H1 (cell line): ENCODE results near the gene MYO7B. TPM values are rescaled to one million over a fixed set of nuclear protein-coding genes. Genes with fewer than 3 reads are reported as not detected.

Experiments
- CTCF ChIA-PET: fragments of 300-600 bp; sonication (Branson Sonifier 250); formaldehyde crosslinking; loops from one replicate; lab custom pipeline; 2021; ENCODE audit not compliant: partially characterized antibody; lab: Charles Lee
- POLR2A ChIA-PET: fragments of 300-600 bp; sonication (Branson Sonifier 250); formaldehyde crosslinking; loops from one replicate; lab custom pipeline; 2021; ENCODE audit warnings: inconsistent platforms; ENCODE audit not compliant: partially characterized antibody; lab: Charles Lee
- DNase-seq, 2 experiments: peaks; one replicate each; pipeline versions ENCODE4 v3.0.0 to v3.0.0-alpha.2; 2010 to 2022; ENCODE audit warnings: low spot score in 2 of 2, low read depth in 1 of 2, mixed read lengths in 1 of 2
- FAIRE-seq: peaks from 2 replicates; lab custom pipeline; 2011; peaks lifted over from hg19 to GRCh38; lab: Jason Lieb, UNC
- H2AFZ ChIP-seq: 2 replicates; pipeline ENCODE4 v1.8.1; 2012; ENCODE audit warnings: low read length, inconsistent platforms
- H2AK5ac ChIP-seq: 2 replicates; pipeline ENCODE4 v1.6.1; 2013; ENCODE audit warnings: low read depth, low read length
- H2BK120ac ChIP-seq: replicated peaks from 2 replicates; pipeline ENCODE3; 2013; ENCODE audit warnings: low read depth, low read length, inconsistent platforms
- H2BK12ac ChIP-seq: 2 replicates; pipeline ENCODE4 v1.6.1; 2013; ENCODE audit warnings: low read depth, low read length
- H2BK15ac ChIP-seq: 2 replicates; pipeline ENCODE4 v1.6.1; 2013; ENCODE audit warnings: low read length
- H2BK20ac ChIP-seq: 2 replicates; pipeline ENCODE4 v1.6.1; 2013; ENCODE audit warnings: low read length
- H2BK5ac ChIP-seq: 2 replicates; pipeline ENCODE4 v1.6.1; 2013; ENCODE audit warnings: low read depth, low read length
- H3K14ac ChIP-seq: 2 replicates; pipeline ENCODE4 v1.6.1; 2013; ENCODE audit warnings: inconsistent platforms; ENCODE audit not compliant: insufficient read length
- H3K18ac ChIP-seq: 2 replicates; pipeline ENCODE4 v1.6.1; 2013; ENCODE audit warnings: low read length; ENCODE audit errors: extremely low read depth
- H3K23ac ChIP-seq: 2 replicates; pipeline ENCODE4 v1.6.1; 2013; ENCODE audit warnings: inconsistent platforms; ENCODE audit not compliant: insufficient read length
- H3K23me2 ChIP-seq: 2 replicates; pipeline ENCODE4 v1.6.1; 2013; ENCODE audit warnings: low read depth, low read length
- H3K27ac ChIP-seq: 2 replicates; pipeline ENCODE4 v1.6.1; 2011; ENCODE audit warnings: low read depth, low read length, inconsistent platforms
- H3K27me3 ChIP-seq, 4 experiments: replicated peaks in 1 of 4; 1 replicate in 1 of 4; 2 replicates in 3 of 4; pipeline versions ENCODE4 v1.6.1 to v1.8.1; 2011 to 2013; ENCODE audit warnings: low read length in 3 of 4, mild to moderate bottlenecking in 3 of 4, inconsistent platforms in 2 of 4, mixed read lengths in 2 of 4, moderate library complexity in 1 of 4; ENCODE audit not compliant: control insufficient read depth in 3 of 4, insufficient read depth in 3 of 4; ENCODE audit errors: extremely low read depth in 1 of 4
- H3K36me3 ChIP-seq, 4 experiments: 2 replicates each; pipeline versions ENCODE4 v1.6.1 to v1.8.1; 2011 to 2013; ENCODE audit warnings: mild to moderate bottlenecking in 4 of 4, low read length in 3 of 4, moderate library complexity in 2 of 4, control low read depth in 1 of 4, inconsistent platforms in 1 of 4; ENCODE audit not compliant: insufficient read depth in 4 of 4, control insufficient read depth in 2 of 4
- H3K4ac ChIP-seq: replicated peaks from 2 replicates; pipeline ENCODE3; 2013; ENCODE audit warnings: low read length, low read depth, mixed read lengths, inconsistent platforms; ENCODE audit not compliant: insufficient read length
- H3K4me1 ChIP-seq, 4 experiments: replicated peaks in 1 of 4; 1 replicate in 1 of 4; 2 replicates in 3 of 4; pipeline versions ENCODE4 v1.6.1 to v1.8.1; 2011 to 2013; ENCODE audit warnings: low read length in 3 of 4, inconsistent platforms in 2 of 4, mixed read lengths in 1 of 4; ENCODE audit not compliant: insufficient read depth in 4 of 4, control insufficient read depth in 3 of 4
- H3K4me2 ChIP-seq, 2 experiments: 2 replicates each; pipeline versions ENCODE4 v1.6.1 to v1.8.1; 2011 to 2013; ENCODE audit warnings: low read depth in 2 of 2, low read length in 2 of 2, control low read depth in 1 of 2, inconsistent platforms in 1 of 2, mild to moderate bottlenecking in 1 of 2; ENCODE audit not compliant: insufficient read depth in 1 of 2
- H3K4me3 ChIP-seq, 4 experiments: fragments of 200-600, 300-600 bp in 1 of 4; sonication (generic), shearing (Covaris generic), sonication (Bioruptor Twin) in 1 of 4; 2 replicates each; pipeline versions ENCODE4 v1.5.1 to v1.8.1; 2011 to 2016; ENCODE audit warnings: low read length in 4 of 4, low read depth in 3 of 4, control low read depth in 2 of 4, inconsistent platforms in 2 of 4, mild to moderate bottlenecking in 2 of 4, mixed read lengths in 1 of 4, moderate library complexity in 1 of 4; ENCODE audit not compliant: insufficient read depth in 2 of 4; ENCODE audit errors: extremely low read depth in 1 of 4
- H3K56ac ChIP-seq: replicated peaks from 2 replicates; pipeline ENCODE3; 2013; ENCODE audit warnings: low read depth, mild to moderate bottlenecking, mixed read lengths, low read length, inconsistent platforms; ENCODE audit not compliant: insufficient read length
- H3K79me1 ChIP-seq: 2 replicates; pipeline ENCODE4 v1.6.1; 2013; ENCODE audit warnings: low read depth, low read length, control low read depth
- H3K79me2 ChIP-seq, 2 experiments: 2 replicates each; pipeline versions ENCODE4 v1.6.1 to v1.8.1; 2012 to 2013; ENCODE audit warnings: low read length in 2 of 2, mild to moderate bottlenecking in 2 of 2, inconsistent platforms in 1 of 2; ENCODE audit not compliant: insufficient read depth in 2 of 2, control insufficient read depth in 1 of 2
- H3K9ac ChIP-seq, 4 experiments: replicated peaks in 1 of 4; 1 replicate in 1 of 4; 2 replicates in 3 of 4; pipeline versions ENCODE4 v1.6.1 to v1.8.1; 2011 to 2013; ENCODE audit warnings: low read depth in 3 of 4, low read length in 3 of 4, control low read depth in 2 of 4, mild to moderate bottlenecking in 2 of 4, moderate library complexity in 2 of 4, inconsistent platforms in 1 of 4; ENCODE audit errors: extremely low read depth in 1 of 4
- H3K9me3 ChIP-seq, 2 experiments: 2 replicates each; pipeline versions ENCODE4 v1.6.1 to v1.8.1; 2012 to 2013; ENCODE audit warnings: mild to moderate bottlenecking in 2 of 2, moderate library complexity in 2 of 2, control low read depth in 1 of 2, inconsistent platforms in 1 of 2, low read depth in 1 of 2, low read length in 1 of 2, mixed read lengths in 1 of 2; ENCODE audit not compliant: insufficient read depth in 2 of 2
- H4K20me1 ChIP-seq, 2 experiments: replicated peaks in 1 of 2; 2 replicates each; pipeline versions ENCODE3 to v1.8.1; 2011 to 2013; ENCODE audit warnings: inconsistent platforms in 2 of 2, low read length in 2 of 2, mild to moderate bottlenecking in 1 of 2; ENCODE audit not compliant: insufficient read depth in 2 of 2, control insufficient read depth in 1 of 2
- H4K5ac ChIP-seq: 2 replicates; pipeline ENCODE4 v1.6.1; 2013; ENCODE audit warnings: low read length, low read depth, mixed read lengths, inconsistent platforms; ENCODE audit not compliant: insufficient read length
- H4K8ac ChIP-seq: 2 replicates; pipeline ENCODE4 v1.8.0; 2013; ENCODE audit warnings: mild to moderate bottlenecking, moderate library complexity, low read length, inconsistent platforms; ENCODE audit not compliant: insufficient read depth; ENCODE audit errors: extremely low read depth
- H4K91ac ChIP-seq: replicated peaks from 2 replicates; pipeline ENCODE3; 2013; ENCODE audit warnings: low read length, mixed read lengths, inconsistent platforms; ENCODE audit not compliant: insufficient read length
- CBX5 ChIP-seq: fragments of 300-800, 300-1000 bp; sonication (generic); IDR thresholded peaks from 2 replicates; pipeline ENCODE4 v1.7.1; 2016; ENCODE audit warnings: antibody characterized with exemption, low read length, low read depth
- EGR1 ChIP-seq: IDR thresholded peaks from 2 replicates; pipeline ENCODE4 v1.6.1; 2011; ENCODE audit warnings: low read depth, low read length, borderline replicate concordance
- EZH2 ChIP-seq: fragments of 200-600 bp; sonication (generic); IDR thresholded peaks from 2 replicates; pipeline ENCODE4 v1.7.1; 2012; ENCODE audit warnings: low read depth, mild to moderate bottlenecking, moderate library complexity, low read length, inconsistent platforms; ENCODE audit not compliant: severe bottlenecking
- HDAC2 ChIP-seq, 2 experiments: fragments of 300-600 bp in 1 of 2; sonication (generic) in 1 of 2; IDR thresholded peaks; 2 replicates each; pipeline ENCODE4 v1.6.1; 2011 to 2012; ENCODE audit warnings: low read depth in 2 of 2, low read length in 2 of 2, mild to moderate bottlenecking in 2 of 2, moderate library complexity in 2 of 2, borderline replicate concordance in 1 of 2, inconsistent platforms in 1 of 2
- POLR2AphosphoS5 ChIP-seq: IDR thresholded peaks from 2 replicates; pipeline ENCODE4 v1.6.1; 2011; ENCODE audit warnings: low read depth, low read length
- RAD21 ChIP-seq, 2 experiments: IDR thresholded peaks in 1 of 2; conservative IDR thresholded peaks in 1 of 2; 2 replicates each; pipeline ENCODE4 v1.6.1; 2011; ENCODE audit warnings: low read depth in 2 of 2, low read length in 2 of 2, improper control_type of control experiment in 1 of 2, inconsistent platforms in 1 of 2, mild to moderate bottlenecking in 1 of 2, moderate library complexity in 1 of 2
- RBBP5 ChIP-seq: IDR thresholded peaks from 2 replicates; pipeline ENCODE4 v1.7.1; 2012; ENCODE audit warnings: low read depth, mild to moderate bottlenecking, inconsistent platforms, low read length, moderate library complexity, borderline replicate concordance
- RFX5 ChIP-seq: IDR thresholded peaks from 2 replicates; pipeline ENCODE4 v1.6.1; 2011; ENCODE audit warnings: low read depth, low read length, improper control_type of control experiment, borderline replicate concordance
- RNF2 ChIP-seq: fragments of 200-900, 300-1000 bp; sonication (generic); IDR thresholded peaks from 2 replicates; pipeline ENCODE4 v1.7.1; 2016; ENCODE audit warnings: borderline replicate concordance, low read depth, mild to moderate bottlenecking, antibody characterized with exemption, low read length; ENCODE audit not compliant: poor library complexity, severe bottlenecking; ENCODE audit errors: missing control alignments
- SIX5 ChIP-seq: IDR thresholded peaks from 2 replicates; pipeline ENCODE4 v1.6.1; 2011; ENCODE audit warnings: mild to moderate bottlenecking, low read depth, low read length
- SP2 ChIP-seq: IDR thresholded peaks from 2 replicates; pipeline ENCODE4 v1.6.1; 2012; ENCODE audit warnings: mild to moderate bottlenecking, low read length, inconsistent platforms
- SRF ChIP-seq: IDR thresholded peaks from 2 replicates; pipeline ENCODE4 v1.6.1; 2011; ENCODE audit warnings: mild to moderate bottlenecking, low read depth, low read length, moderate library complexity
- YY1 ChIP-seq: IDR thresholded peaks from 2 replicates; pipeline ENCODE4 v1.6.1; 2011; ENCODE audit warnings: low read depth, mild to moderate bottlenecking, low read length
- WGBS, 2 experiments: shearing (Covaris generic) in 1 of 2; methylation state at CpG; one replicate each; pipeline versions ENCODE4 v1.1.6 to v1.1.7; 2013 to 2015; ENCODE audit warnings: low lambda C conversion rate in 2 of 2, mixed read lengths in 2 of 2, inconsistent platforms in 1 of 2, low coverage in 1 of 2, missing lambda C conversion rate in 1 of 2; ENCODE audit not compliant: insufficient replicate concordance in 2 of 2, insufficient coverage in 1 of 2, insufficient read length in 1 of 2; ENCODE audit errors: extremely low coverage in 1 of 2, missing lambda C conversion rate in 1 of 2; 5-methylcytosine and 5-hydroxymethylcytosine counted together
- polyA plus RNA-seq, 7 experiments: library from polyadenylated mRNA; depleted of rRNA in 3 of 7; stranded (reverse) in 5 of 7; unstranded in 2 of 7; fragments of >200 nt in 5 of 7; fragments of 200-250 nt in 2 of 7; gene quantifications; 1 replicate in 5 of 7; 2 replicates in 1 of 7; 4 replicates in 1 of 7; pipeline versions ENCODE4 v1.2.1 to v1.2.3, GENCODE V29; 2011 to 2013; ENCODE audit warnings: missing spikeins in 2 of 7, mixed read lengths in 2 of 7
- total RNA-seq: library from RNA; stranded (reverse); fragmentation: NEBNext Ultra II Directional; extraction: Animal tissue kit (Norgen Biotek cat#: 25700); gene quantifications from 2 replicates; pipeline ENCODE4 v1.2.1, GENCODE V29; 2021

MYO7B gene
- total and polyA plus RNA-seq, 2 of the 8 experiments (the other 6 are each of a cell fraction or from before 2014, with no cell fraction given): not detected

DNA sequence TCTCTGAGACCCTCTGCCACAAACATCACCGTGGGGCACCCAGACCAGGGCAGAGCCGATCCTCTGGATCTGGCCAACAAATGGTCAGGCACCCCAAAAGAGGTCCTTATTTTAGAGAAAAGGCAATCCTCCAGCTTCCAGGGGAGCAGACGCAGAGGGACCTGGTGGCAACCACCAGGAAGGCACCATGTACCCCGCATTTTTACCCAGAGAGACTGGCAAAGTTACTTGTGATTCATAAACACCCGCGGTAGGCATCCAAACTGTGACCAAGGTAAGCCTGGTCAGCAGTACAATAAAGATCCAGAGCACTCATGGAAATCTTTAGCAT is 129.4 kb downstream of the MYO7B start:
- 89% methylated on average over 6 of the region's 6 CpGs; no CpG with 5 or more reads in 1 of the 2 experiments for WGBS, 2 experiments
- H3K18ac ChIP-seq: no peak overlapping the region
- no peak overlapping the region for H4K8ac ChIP-seq
- no peaks in the 10 kb centered on the region for H3K9me3 ChIP-seq
- H3K4ac ChIP-seq: peak overlapping the region; percentile 63
- peaks cover 0 to 3% (median 0%) of the 10 kb centered on the region in 4 experiments; a peak in 3 of 7 replicates for H3K4me1 ChIP-seq
- no peak overlapping the region for H3K23ac ChIP-seq
- no peak overlapping the region for H2BK5ac ChIP-seq
- peak overlapping the region; percentile 43 to 71 for H3K4me2 ChIP-seq
- H3K36me3 ChIP-seq: no peaks in the 10 kb centered on the region
- H4K5ac ChIP-seq: no peak overlapping the region
- no peak overlapping the region for H2BK15ac ChIP-seq
- no peak overlapping the region for H2AK5ac ChIP-seq
- no peak overlapping the region for H3K27ac ChIP-seq
- H4K91ac ChIP-seq: no peak overlapping the region
- H2BK120ac ChIP-seq: no peak overlapping the region
- H3K79me2 ChIP-seq: no peaks in the 10 kb centered on the region
- FAIRE-seq (no peak), DNase-seq (no peak)
- H3K4me3 ChIP-seq: peak overlapping the region in 1 of 4 experiments; percentile 63; a peak in 1 of 8 replicates
- no peak overlapping the region for H2BK12ac ChIP-seq
- peaks cover 9 to 33% (median 25%) of the 10 kb centered on the region in 4 experiments for H3K27me3 ChIP-seq
- ChIA-PET CTCF (interaction anchor here (0.6 to 2.6 kb wide), 6 partner anchors 12 to 244 kb away, joined by 3 to 11 read pairs (median 4); no protein-coding TSS in a partner anchor), POLR2A (interaction anchor here (3.8 kb wide), 1 partner anchor 10 kb away, joined by 21 read pairs; the partner anchor contains the start of gene LIMS2)
- peaks cover 3% of the 10 kb centered on the region; the same call in 1 of the 2 replicates for H3K23me2 ChIP-seq
- H3K79me1 ChIP-seq: no peaks in the 10 kb centered on the region
- no peak overlapping the region for H3K56ac ChIP-seq
- H4K20me1 ChIP-seq: no peaks in the 10 kb centered on the region
- H2AFZ ChIP-seq: peak overlapping the region; percentile 91; the same call in 1 of the 2 replicates
- no peak overlapping the region for H3K14ac ChIP-seq
- H3K9ac ChIP-seq: no peak overlapping the region
- no peak overlapping the region for H2BK20ac ChIP-seq
- no peak for TF ChIP-seq SP2
- TF ChIP-seq EGR1: no peak
- no peak for TF ChIP-seq EZH2
- TF ChIP-seq RNF2: no peak
- TF ChIP-seq RFX5: no peak
- TF ChIP-seq SIX5: no peak
- no peak for TF ChIP-seq YY1
- TF ChIP-seq POLR2AphosphoS5: no peak
- no peak for TF ChIP-seq RAD21 (IDR thresholded peaks at IDR 0.05 in 1 of 2, conservative IDR thresholded peaks at IDR 0.05 in 1 of 2; ENCODE audit: low read depth in 2 of 2, low read length in 2 of 2)
- TF ChIP-seq HDAC2 (IDR thresholded peaks at IDR 0.05; ENCODE audit: borderline replicate concordance in 1 of 2, low read depth in 2 of 2, low read length in 2 of 2): no peak
- TF ChIP-seq RBBP5: no peak
- no peak for TF ChIP-seq SRF
- TF ChIP-seq CBX5: no peak
